Epithelial cell of esophagus (primary cell): ENCODE measurements around the gene DAND5.

ENCODE experiments used
- DNase-seq: peaks from one replicate; pipeline ENCODE4 v3.0.0; 2010; ENCODE audit warnings: low read depth
- H3K4me3 ChIP-seq: 2 replicates; pipeline ENCODE4 v1.5.1; 2011; ENCODE audit warnings: mild to moderate bottlenecking, low read length, control low read depth
- TF ChIP-seq, protein P1 (sequence below): IDR thresholded peaks from 2 replicates; pipeline ENCODE4 v1.5.1; 2011; ENCODE audit warnings: low read depth, mild to moderate bottlenecking, low read length, control low read depth, inconsistent platforms; ENCODE audit not compliant: insufficient read depth; ENCODE audit errors: missing control alignments

The DAND5 gene

GRCh38 chr19:13022859-13023636 is 53.7 kb downstream of the DAND5 start:
- DNase-seq: peak; percentile 85
- H3K4me3 ChIP-seq: peak overlapping the region; percentile 46
- TF ChIP-seq, protein P1, sequence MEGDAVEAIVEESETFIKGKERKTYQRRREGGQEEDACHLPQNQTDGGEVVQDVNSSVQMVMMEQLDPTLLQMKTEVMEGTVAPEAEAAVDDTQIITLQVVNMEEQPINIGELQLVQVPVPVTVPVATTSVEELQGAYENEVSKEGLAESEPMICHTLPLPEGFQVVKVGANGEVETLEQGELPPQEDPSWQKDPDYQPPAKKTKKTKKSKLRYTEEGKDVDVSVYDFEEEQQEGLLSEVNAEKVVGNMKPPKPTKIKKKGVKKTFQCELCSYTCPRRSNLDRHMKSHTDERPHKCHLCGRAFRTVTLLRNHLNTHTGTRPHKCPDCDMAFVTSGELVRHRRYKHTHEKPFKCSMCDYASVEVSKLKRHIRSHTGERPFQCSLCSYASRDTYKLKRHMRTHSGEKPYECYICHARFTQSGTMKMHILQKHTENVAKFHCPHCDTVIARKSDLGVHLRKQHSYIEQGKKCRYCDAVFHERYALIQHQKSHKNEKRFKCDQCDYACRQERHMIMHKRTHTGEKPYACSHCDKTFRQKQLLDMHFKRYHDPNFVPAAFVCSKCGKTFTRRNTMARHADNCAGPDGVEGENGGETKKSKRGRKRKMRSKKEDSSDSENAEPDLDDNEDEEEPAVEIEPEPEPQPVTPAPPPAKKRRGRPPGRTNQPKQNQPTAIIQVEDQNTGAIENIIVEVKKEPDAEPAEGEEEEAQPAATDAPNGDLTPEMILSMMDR: no peak

- peak overlapping the region; percentile 46 for H3K4me3 ChIP-seq
- DNase-seq: no peak
- TF ChIP-seq, protein P1: no peak
These were observed 54.3 kb downstream of the DAND5 start for GRCh38 chr19:13023656-13024055.
